GM21381 (cell line): ENCODE measurements around the gene MBNL1.
"Not testable (repeated sequence)": the region's sequence is repeated elsewhere in the genome, so short reads cannot be mapped to it uniquely, and the experiment has no call there.

ENCODE experiments used
- ATAC-seq: cut with Tn5 transposase; IDR thresholded peaks from one replicate; pipeline ENCODE4 v1.9.1; 2021; ENCODE audit warnings: mild to moderate bottlenecking, moderate library complexity; ENCODE audit not compliant: unreplicated experiment

The MBNL1 gene

GRCh38 chr3:152436707-152437590, 168.2 kb downstream of the MBNL1 start:
- no peak for ATAC-seq

DNA sequence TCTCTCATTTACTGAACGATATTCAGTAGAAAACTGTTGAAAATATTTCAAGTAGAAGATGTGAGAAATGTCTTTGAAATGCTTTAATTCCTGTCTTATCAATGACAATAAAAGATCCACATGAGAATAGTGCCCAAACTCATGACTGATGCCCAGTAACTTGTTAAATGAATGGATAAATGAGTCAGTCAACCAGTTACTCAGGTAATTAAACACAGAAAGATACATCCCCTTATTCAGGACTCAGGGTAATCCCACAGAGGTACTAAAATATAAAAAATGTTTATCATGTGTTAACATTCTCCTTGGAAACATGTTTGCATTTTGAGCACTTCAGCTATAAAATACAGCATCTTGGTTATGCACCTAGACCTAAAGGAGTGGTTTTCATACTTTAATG, 169.5 kb downstream of the MBNL1 start:
- ATAC-seq, result no peak

- ATAC-seq, result no peak
Observed at GRCh38 chr3:152438706-152439105, 170.0 kb downstream of the MBNL1 start.

DNA sequence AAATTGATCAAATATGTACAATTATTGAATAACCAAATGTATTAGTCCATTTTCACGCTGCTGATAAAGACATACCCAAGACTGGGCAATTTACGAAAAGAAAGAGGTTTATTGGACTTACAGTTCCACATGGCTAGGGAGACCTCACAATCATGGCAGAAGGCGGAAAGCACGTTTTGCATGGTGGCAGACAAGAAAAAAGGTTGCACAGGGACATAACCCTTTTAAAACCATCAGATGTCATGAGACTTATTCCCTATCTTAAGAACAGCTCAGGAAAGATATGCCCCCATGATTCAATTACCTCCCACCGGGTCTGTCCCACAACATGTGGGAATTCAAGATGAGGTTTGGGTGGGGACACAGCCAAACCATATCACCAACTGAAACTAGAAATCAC, 171.5 kb downstream of the MBNL1 start:
- ATAC-seq, result not testable (repeated sequence)

DNA sequence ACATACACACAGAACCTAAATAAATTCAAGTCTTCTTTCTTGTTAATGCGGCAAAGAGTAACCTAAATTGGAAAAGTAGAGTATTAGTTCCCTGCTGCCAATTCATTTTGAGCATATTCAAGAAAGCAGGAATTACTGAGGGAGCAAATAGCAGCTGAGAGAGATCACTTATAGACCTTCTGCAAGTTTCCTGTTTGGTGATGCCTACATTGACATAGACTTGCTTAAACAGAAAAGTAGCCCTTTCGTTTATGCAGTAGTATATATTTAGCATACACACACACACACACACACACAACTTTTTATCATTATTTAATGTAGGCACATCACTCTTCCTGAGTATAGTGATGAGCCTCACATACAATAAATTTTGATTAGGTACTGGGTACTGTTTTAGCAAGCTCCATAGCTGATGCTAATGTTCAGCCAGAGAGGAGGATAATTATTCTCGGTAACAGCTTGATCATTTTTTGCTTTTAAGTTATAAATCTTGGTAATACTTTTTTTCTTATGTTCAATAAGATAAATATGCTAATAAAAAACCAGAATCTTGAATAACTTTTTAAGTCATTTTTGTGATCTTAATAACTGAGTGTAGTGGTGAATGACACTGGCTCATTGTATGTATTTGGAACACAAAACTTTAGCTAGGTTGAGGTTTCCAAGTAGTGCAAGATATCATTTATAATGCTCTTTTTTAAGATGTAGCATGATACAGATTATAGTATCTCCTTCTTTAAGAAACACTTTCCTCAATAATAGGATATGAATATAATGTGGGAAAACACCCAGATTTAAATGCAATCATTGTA, 174.7 kb downstream of the MBNL1 start:
- ATAC-seq, result no peak

GRCh38 chr3:152444029-152444641, 175.4 kb downstream of the MBNL1 start:
- no peak for ATAC-seq

- ATAC-seq, result no peak
Observed at GRCh38 chr3:152445212-152445611, 176.5 kb downstream of the MBNL1 start.

- no peak for ATAC-seq
Observed at GRCh38 chr3:152446495-152446894, 177.8 kb downstream of the MBNL1 start.

- no peak for ATAC-seq
Observed at GRCh38 chr3:152447511-152447910, 178.8 kb downstream of the MBNL1 start.

DNA sequence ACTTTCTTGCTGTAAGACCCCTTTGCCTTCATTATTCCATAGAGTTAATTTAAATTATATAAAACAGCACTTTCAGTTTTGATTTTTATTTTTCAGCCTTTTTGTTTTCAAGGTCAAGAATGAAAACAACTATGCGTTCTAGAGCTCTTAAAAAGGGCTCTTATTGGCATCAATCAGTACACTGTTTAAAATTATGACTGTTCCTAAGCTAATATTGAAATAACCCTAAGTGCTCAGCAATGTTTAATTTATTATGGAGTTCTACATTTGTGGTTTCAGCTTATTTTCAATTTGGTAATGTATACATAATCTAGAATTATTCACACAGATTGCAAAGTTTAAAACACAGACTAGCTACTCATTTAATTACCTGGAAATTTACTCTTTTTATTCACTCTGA, 179.4 kb downstream of the MBNL1 start:
- no peak for ATAC-seq

DNA sequence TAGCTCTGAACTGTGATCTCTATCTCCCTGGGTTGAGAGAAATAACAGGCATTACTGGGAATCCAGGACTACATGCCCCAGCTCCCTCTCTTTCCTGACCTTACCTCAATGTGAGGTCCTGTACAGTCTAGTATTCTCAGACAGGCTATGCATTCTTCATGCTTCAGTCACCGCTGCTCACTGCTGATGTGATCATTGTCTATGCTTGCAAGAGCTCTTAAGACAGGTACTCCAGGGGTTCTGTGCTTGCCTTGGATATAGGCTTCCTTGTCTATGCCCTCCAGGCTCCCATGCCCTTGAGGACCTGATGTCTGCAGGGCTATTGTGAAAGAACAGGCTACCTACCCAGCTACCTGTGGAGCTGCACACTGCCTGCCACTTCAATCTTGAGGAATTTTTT, 183.6 kb downstream of the MBNL1 start:
- no peak for ATAC-seq

- no peak for ATAC-seq
Observed at GRCh38 chr3:152454076-152454875, 185.5 kb downstream of the MBNL1 start.

- no peak for ATAC-seq
Observed at GRCh38 chr3:152455989-152456388, 187.3 kb downstream of the MBNL1 start.

DNA sequence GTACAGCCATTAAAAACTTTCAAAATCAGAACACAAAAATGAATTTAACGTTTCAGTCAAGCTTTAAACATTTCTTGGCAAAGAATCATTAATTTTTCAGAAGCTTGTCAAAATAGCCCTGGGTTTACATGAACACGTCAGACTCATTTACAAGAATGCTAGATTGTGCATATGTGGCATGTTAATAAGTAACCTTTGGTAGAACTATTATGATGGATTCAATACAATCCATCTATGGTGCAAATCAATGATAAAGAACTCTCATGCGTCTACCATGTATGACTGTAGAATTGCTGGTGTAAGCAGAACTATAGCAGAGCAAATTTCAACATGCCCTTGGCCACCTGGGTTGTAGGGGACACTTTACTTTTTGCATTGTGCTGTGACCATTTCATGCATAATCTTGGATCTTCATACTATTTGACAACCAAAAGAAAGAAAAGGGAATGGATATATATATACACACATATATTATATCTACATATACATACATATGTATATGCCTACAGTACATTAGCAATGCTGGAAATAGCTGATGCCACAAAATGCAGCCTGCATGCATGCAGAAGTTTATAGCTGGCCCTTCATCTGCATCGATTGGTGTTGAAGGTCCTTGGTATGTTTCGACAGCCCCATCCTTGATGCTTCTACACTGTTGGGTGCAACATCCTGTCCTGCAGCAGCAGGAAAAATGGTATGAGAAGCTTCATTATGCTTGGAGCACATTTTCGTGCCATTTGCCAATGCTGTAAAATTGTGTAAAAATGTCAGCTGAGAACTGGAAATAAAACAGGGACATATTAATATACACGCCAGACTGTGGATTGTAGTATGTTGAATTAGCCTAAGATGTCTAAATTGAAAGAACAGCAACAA, 189.0 kb downstream of the MBNL1 start:
- ATAC-seq, result no peak

DNA sequence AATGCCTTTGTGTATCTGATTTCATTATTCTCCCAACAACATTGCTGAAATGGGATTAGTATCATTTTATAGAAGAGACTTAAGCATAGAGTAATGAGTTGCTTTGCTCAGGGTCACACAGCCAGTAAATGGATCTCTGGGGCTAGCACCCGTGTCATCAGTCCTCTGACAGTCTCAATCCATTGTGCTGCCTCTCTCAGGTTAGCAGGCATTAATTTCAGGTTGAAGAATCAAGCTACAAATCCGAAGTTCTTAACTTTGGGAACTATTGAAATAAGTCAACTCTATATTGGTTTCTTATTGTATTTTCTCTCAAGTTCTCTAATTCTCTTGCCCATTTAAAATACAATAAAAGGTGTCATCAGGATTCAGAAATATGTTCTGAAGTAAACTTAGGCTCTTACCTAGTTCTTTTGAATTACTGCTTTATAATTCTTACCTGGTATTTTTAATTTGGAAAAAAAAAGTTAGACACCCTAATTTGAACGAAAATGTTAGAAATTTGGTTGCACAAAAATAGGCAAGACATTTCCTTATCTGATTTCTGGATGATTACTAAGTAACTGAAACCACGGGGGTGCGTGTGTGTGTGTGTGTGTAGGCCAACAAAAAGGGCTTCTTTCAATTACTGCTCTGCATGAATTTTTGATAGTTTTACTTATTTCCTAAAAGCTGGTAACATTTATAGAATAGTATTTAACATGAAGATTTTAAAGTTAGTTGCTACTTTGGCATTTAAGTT, 189.8 kb downstream of the MBNL1 start:
- no peak for ATAC-seq

- ATAC-seq, result no peak
Observed at GRCh38 chr3:152459118-152459515, 190.4 kb downstream of the MBNL1 start.

DNA sequence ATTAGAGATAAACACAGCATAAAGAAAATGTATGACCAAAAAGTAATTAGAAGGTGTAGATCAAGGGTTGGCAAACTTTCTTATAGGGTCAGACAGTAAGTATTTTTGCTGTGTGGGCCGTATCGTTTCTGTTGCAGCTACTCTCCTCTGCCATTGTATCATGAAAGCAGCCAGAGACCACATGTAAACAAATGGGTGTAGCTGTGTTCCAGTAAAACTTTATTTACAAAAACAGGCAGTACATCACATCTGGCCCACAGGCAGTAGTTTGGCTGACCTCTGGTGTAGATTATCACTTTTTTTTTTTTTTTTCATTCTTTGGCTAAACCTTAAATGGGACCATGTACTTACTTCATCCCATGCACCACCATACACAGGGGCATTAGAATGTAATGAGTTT, 190.8 kb downstream of the MBNL1 start:
- ATAC-seq, result no peak

DNA sequence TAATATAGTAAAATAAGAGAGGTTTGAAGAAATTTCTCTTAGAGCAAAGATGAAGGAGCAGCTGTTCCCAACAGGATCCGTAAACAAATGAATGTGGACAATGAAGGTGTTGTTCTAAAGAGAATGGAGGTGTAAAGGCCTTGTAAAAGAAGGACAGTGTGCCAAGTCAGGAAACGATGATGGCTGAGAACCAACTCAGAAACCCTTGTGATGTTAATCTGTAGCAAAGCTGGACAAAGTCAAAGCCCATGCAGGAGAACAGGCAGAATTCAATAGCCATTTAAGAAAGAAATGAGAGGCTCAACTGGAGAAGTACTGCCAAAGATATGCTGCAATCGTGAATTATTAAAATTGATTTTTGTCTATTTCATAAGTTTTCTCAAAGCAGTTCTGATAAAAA, 192.2 kb downstream of the MBNL1 start:
- no peak for ATAC-seq

DNA sequence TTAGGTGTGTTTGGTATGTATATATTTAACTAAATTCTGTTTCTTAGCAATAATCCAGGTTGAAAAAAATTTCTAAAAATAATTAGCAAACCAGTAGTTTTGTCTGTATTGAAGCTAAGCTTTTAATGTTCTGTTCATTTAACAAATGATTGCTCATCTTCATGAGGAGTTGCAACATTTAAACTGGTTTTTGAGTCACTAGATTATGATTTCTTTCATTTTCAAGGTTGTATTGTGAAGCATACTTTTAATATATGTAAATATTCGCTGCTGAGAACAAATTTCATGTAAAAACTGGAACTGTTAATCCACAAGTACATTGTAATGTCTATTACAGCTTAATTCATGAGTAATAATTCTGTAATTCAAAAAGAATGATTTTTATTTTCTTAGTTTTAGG, 192.7 kb downstream of the MBNL1 start:
- ATAC-seq, result no peak
